Measurements from ENCODE around the gene ADGRV1. TPM values are rescaled to one million over a fixed set of nuclear protein-coding genes. Genes with fewer than 3 reads are reported as not detected.

The ADGRV1 gene
- total RNA-seq, 4 donors from 2014 or later, result 0.08 to 0.87 (median 0.41) TPM

GRCh38 chr5:90985341-90985740, 426.7 kb downstream of the ADGRV1 start:
- no peak overlapping the region for H3K27ac ChIP-seq
- no peaks in the 10 kb centered on the region for H3K36me3 ChIP-seq
- ATAC-seq, result no peak
- H3K9me3 ChIP-seq, result no peaks in the 10 kb centered on the region
- no peak for TF ChIP-seq EP300 (IDR thresholded peaks at IDR 0.05)
- no peak for TF ChIP-seq POLR2AphosphoS5 (IDR thresholded peaks at IDR 0.05)
- no peak for TF ChIP-seq CTCF (IDR thresholded peaks at IDR 0.05)
- TF ChIP-seq POLR2A (IDR thresholded peaks at IDR 0.05), result no peak
- no peak overlapping the region for H3K4me3 ChIP-seq
- no peaks in the 10 kb centered on the region for H3K4me1 ChIP-seq
- H3K27me3 ChIP-seq, result no peaks in the 10 kb centered on the region
- 89 to 95% methylated on average over 3 of the region's 3 CpGs for WGBS, 2 donors (ENCODE audit: low coverage in 1 of 2)

- H3K27me3 ChIP-seq, result no peaks in the 10 kb centered on the region
- no peak for ATAC-seq
- no peak overlapping the region for H3K27ac ChIP-seq
- 65 to 75% methylated on average over 4 of the region's 4 CpGs for WGBS, 2 donors (ENCODE audit: low coverage in 1 of 2)
- no peaks in the 10 kb centered on the region for H3K36me3 ChIP-seq
- no peaks in the 10 kb centered on the region for H3K4me1 ChIP-seq
- H3K4me3 ChIP-seq, result no peak overlapping the region
- TF ChIP-seq POLR2AphosphoS5 (IDR thresholded peaks at IDR 0.05) (no peak), EP300 (IDR thresholded peaks at IDR 0.05) (no peak)
- no peaks in the 10 kb centered on the region for H3K9me3 ChIP-seq
Observed at GRCh38 chr5:90987726-90988125, 429.1 kb downstream of the ADGRV1 start.

DNA sequence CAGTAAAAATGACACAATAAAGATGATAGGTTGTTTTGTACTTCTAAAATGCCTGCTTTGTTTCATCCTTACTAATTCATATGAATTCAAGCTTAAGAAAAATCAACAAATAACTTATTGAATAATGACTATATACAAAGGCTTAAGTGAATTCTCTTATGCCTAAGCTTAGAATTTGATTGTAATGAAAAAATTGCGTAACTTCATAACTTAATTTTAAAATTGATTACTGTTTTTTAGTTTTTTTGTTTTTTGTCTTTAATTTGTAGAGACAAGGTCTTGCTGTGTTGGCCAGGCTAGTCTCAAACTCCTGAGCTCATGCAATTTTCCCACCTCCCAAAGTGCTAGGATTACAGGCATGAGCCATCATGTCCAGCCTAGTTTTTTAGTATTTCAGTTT, 432.6 kb downstream of the ADGRV1 start:
- ATAC-seq, result no peak
- no peaks in the 10 kb centered on the region for H3K27me3 ChIP-seq
- H3K4me3 ChIP-seq, result no peak overlapping the region
- WGBS, 2 donors (ENCODE audit: low coverage in 1 of 2), result 92 to 93% methylated on average over 1 of the region's 1 CpG
- peaks cover 0 to 14% (median 0%) of the 10 kb centered on the region in 3 donors for H3K9me3 ChIP-seq
- TF ChIP-seq EP300 (IDR thresholded peaks at IDR 0.05) (no peak), POLR2A (IDR thresholded peaks at IDR 0.05) (no peak), POLR2AphosphoS5 (IDR thresholded peaks at IDR 0.05) (no peak), CTCF (IDR thresholded peaks at IDR 0.05) (no peak)
- no peaks in the 10 kb centered on the region for H3K36me3 ChIP-seq
- H3K4me1 ChIP-seq, result no peaks in the 10 kb centered on the region
- H3K27ac ChIP-seq, result no peak overlapping the region

GRCh38 chr5:90994796-90995195, 436.2 kb downstream of the ADGRV1 start:
- no peak overlapping the region for H3K4me3 ChIP-seq
- no peaks in the 10 kb centered on the region for H3K4me1 ChIP-seq
- ATAC-seq, result no peak
- TF ChIP-seq POLR2A (IDR thresholded peaks at IDR 0.05) (no peak), POLR2AphosphoS5 (IDR thresholded peaks at IDR 0.05) (no peak), EP300 (IDR thresholded peaks at IDR 0.05) (no peak), CTCF (IDR thresholded peaks at IDR 0.05) (no peak)
- H3K27ac ChIP-seq, result no peak overlapping the region
- no peaks in the 10 kb centered on the region for H3K36me3 ChIP-seq
- H3K27me3 ChIP-seq, result no peaks in the 10 kb centered on the region
- H3K9me3 ChIP-seq, result peaks cover 0 to 20% (median 0%) of the 10 kb centered on the region in 3 donors

DNA sequence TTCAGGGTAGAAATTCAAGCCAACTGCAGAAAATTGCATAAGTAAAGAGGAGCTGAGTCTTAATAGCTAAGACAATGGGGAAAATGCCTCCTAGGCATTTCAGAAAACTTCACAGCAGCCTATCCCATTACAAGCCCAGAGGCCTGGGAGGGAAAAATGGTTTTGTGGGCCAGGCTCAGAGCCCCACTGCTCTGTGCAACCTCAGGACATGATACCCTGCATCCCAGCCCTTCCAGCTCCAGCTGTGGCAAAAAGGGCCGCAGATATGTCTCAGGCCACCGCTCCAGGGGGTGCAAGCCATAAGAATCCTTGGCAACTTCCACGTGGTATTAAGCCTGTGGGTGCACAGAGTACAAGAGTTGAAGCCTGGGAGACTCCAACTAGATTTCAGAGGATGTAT, 437.5 kb downstream of the ADGRV1 start:
- TF ChIP-seq EP300 (IDR thresholded peaks at IDR 0.05) (no peak), POLR2A (IDR thresholded peaks at IDR 0.05) (no peak), POLR2AphosphoS5 (IDR thresholded peaks at IDR 0.05) (no peak), CTCF (IDR thresholded peaks at IDR 0.05) (no peak)
- ATAC-seq, result no peak
- WGBS, 2 donors (ENCODE audit: low coverage in 1 of 2), result 71 to 82% methylated on average over 1 to 3 of the region's 3 CpGs
- Histone ChIP-seq H3K4me3 (no peak overlapping the region), H3K4me1 (no peaks in the 10 kb centered on the region), H3K9me3 (peaks cover 0 to 20% (median 0%) of the 10 kb centered on the region in 3 donors), H3K27me3 (no peaks in the 10 kb centered on the region), H3K27ac (no peak overlapping the region), H3K36me3 (no peaks in the 10 kb centered on the region)
